Measurements from ENCODE around the gene ABHD12B.

ABHD12B gene, protein sequence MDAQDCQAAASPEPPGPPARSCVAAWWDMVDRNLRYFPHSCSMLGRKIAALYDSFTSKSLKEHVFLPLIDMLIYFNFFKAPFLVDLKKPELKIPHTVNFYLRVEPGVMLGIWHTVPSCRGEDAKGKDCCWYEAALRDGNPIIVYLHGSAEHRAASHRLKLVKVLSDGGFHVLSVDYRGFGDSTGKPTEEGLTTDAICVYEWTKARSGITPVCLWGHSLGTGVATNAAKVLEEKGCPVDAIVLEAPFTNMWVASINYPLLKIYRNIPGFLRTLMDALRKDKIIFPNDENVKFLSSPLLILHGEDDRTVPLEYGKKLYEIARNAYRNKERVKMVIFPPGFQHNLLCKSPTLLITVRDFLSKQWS

DNA sequence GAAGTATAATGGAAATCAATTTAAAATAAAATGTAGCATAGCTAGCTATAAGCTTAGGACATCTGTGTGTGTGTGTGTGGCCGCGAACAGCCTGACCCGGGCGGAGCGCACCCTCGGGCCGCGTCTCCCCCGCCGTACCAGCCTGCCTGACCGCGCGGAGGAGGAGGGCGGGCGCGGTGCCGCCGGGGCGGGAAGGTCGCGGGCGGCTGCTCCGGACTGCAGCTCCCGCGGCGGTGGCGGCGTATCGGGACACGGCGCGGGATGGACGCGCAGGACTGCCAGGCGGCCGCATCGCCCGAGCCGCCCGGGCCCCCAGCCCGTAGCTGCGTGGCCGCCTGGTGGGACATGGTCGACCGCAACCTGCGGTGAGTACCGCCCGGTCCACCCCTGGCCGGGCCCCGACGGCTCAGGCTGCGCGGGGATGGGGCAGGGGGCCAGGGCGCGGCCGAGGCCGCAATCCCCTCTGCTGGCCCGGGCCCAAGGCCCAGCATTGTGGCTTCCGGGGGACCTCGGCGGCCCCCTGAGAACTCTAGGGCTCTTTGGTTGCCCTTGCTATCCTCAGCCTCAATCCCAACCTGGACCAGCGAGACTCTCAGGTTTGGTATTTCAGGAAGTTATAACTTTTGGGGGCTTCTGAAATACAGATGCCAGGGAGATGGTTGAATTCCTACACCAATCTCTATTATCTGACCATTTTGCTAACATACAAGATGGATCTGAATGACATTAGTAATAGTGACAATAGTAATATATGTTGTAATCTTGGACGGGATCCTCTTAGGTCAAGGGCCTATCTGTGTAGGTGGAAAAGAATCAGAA, at the start of gene ABHD12B:
Gene ABHD12B, plus strand, starts transcription at position 140 of the 819 bp plus-strand sequence. Its CDS starts 122 bp downstream, at position 262.
- H3K36me3 ChIP-seq (ENCODE audit: control insufficient read depth, insufficient read depth, low read length) = no peaks in the 10 kb centered on the region
- H3K4me3 ChIP-seq (ENCODE audit: low read length) = no peak within 1 kb of the TSS
- H3K9me3 ChIP-seq (ENCODE audit: control insufficient read depth, low read length) = no peaks in the 10 kb centered on the region
- H3K27me3 ChIP-seq (ENCODE audit: control insufficient read depth, insufficient read depth, low read length) = peaks cover 40% of the 10 kb centered on the region
- H3K4me1 ChIP-seq (ENCODE audit: control insufficient read depth, insufficient read depth, low read length) = peaks cover 6% of the 10 kb centered on the region
- H3K9ac ChIP-seq (ENCODE audit: low read length) = no peak within 1 kb of the TSS

DNA sequence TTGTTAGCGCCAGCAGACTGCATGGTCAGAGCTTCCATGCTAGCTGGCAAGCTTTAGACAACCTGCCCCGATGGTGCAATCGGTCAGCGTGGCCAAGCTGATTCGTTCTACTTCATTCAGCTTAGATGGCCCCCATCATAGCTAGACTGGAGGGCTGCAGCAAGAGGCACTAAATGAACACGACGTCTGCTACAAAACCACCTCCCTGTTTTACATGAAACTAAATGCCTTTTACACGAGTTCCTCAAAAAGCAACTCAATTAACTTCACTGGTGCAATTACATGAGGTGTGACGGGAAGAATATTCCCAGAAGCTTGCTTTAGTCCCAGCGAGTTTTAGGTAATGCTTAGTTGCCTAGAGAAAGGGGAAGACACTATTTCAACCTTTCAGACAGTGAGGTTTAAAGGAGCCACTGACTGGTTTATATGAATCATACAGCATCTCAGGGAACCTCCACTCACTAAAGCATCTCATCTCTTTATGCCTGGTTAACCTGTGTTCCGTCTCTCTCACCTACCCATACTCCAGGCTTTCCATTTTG, 49.3 kb upstream of the ABHD12B start:
- Histone ChIP-seq H3K9ac (ENCODE audit: low read length) (no peak overlapping the region), H3K27me3 (ENCODE audit: control insufficient read depth, insufficient read depth, low read length) (peaks cover 10% of the 10 kb centered on the region), H3K4me1 (ENCODE audit: control insufficient read depth, insufficient read depth, low read length) (peaks cover 17% of the 10 kb centered on the region), H3K4me3 (ENCODE audit: low read length) (no peak overlapping the region), H3K9me3 (ENCODE audit: control insufficient read depth, low read length) (no peaks in the 10 kb centered on the region), H3K36me3 (ENCODE audit: control insufficient read depth, insufficient read depth, low read length) (no peaks in the 10 kb centered on the region)

DNA sequence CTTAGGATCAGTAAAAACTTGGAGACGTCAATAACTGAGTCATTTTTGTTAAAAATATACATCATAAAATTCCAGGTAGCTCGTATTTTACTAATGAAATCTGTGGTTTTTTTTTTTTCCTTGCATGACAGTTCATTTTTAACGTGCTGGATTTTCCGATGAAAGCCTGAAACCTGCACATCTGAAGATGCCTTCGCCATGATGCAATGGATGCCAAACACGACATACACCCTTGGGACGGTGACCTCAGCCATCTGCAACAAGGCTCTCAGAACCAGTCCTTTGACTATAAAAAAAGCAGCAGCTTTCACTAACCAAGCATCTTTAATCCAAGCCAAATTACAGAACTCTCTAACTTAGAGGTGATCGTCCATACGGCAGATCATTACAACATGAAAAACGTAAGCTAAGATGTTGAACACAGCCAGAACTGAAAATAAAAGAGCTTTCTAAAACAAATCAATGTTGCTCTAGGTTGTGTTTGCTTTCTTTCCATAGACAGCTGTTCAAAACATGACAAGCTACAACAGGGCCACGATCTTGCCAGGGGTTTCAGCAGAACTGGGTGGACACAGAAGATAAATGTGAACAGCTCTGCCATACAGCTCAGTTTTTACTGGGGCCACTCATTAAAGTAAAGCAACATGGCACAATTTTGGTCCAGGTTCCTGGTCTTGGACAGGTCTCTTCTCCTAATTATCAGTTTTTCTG, 48.6 kb upstream of the ABHD12B start:
- Histone ChIP-seq H3K36me3 (ENCODE audit: control insufficient read depth, insufficient read depth, low read length) (no peaks in the 10 kb centered on the region), H3K9me3 (ENCODE audit: control insufficient read depth, low read length) (no peaks in the 10 kb centered on the region), H3K27me3 (ENCODE audit: control insufficient read depth, insufficient read depth, low read length) (peaks cover 10% of the 10 kb centered on the region), H3K9ac (ENCODE audit: low read length) (no peak overlapping the region), H3K4me1 (ENCODE audit: control insufficient read depth, insufficient read depth, low read length) (peaks cover 17% of the 10 kb centered on the region), H3K4me3 (ENCODE audit: low read length) (no peak overlapping the region)

DNA sequence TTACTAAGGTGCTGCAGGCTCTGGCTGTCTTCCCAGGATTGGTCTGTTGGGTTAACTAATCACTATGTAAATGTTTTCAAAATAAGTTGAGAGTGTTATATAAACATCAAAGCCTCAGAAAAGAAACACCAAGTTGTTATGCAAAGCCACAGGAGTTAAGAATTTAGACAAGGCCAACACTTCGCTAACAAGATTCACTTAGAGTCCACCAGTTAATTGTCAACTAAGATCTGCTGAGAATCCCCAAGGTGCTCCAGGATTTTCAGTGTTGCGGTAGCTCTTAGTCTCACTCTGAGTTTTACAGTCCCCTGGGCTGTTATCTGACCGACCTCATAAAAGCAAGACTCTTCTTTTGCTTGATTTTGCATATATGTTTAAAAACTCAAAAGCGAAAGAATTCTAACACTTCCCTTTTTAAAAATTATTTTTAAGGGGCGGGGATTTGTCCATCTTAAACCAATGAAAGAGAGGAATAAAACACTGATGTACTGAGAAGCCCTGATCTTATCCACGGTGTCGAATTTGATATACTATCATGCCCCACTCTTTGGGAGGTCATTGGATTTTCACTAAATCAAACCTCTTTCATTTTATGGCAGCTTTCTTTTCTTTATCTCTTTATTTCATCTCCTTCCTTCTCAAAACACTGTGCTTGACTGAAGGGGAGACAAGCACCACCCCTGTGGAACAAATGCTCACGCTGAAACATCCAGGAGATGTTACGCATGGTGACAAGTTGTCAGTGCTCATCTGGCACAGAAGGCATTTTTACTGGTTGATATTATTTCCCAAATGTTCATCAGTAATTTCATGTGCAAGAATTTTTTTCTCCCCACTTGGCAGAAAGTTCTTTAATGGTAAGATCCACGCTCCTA, 47.9 kb upstream of the ABHD12B start:
- no peak overlapping the region for H3K9ac ChIP-seq (ENCODE audit: low read length)
- H3K9me3 ChIP-seq (ENCODE audit: control insufficient read depth, low read length) = no peaks in the 10 kb centered on the region
- no peaks in the 10 kb centered on the region for H3K36me3 ChIP-seq (ENCODE audit: control insufficient read depth, insufficient read depth, low read length)
- peaks cover 17% of the 10 kb centered on the region for H3K4me1 ChIP-seq (ENCODE audit: control insufficient read depth, insufficient read depth, low read length)
- no peak overlapping the region for H3K4me3 ChIP-seq (ENCODE audit: low read length)
- peaks cover 13% of the 10 kb centered on the region for H3K27me3 ChIP-seq (ENCODE audit: control insufficient read depth, insufficient read depth, low read length)

DNA sequence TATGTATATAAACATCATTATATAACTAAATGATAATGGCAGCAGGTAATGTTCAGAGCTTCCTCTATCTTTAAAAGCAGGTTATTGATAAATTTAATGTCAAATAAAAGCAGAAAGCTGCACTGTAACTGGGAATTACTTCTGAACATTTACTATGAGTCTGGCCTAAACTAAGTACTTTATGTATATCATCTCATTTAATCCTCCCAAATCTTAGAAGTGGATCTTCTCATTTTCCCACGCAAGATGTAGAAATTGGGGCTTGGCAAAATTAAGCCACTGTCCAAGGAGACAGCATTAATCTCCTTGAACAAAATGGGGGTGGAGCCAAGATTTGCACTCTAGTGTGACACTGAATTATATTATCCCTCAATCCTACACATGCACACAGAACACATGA, 46.5 kb upstream of the ABHD12B start:
- Histone ChIP-seq H3K4me3 (ENCODE audit: low read length) (no peak overlapping the region), H3K36me3 (ENCODE audit: control insufficient read depth, insufficient read depth, low read length) (no peaks in the 10 kb centered on the region), H3K4me1 (ENCODE audit: control insufficient read depth, insufficient read depth, low read length) (peaks cover 17% of the 10 kb centered on the region), H3K9me3 (ENCODE audit: control insufficient read depth, low read length) (no peaks in the 10 kb centered on the region), H3K9ac (ENCODE audit: low read length) (no peak overlapping the region), H3K27me3 (ENCODE audit: control insufficient read depth, insufficient read depth, low read length) (peaks cover 25% of the 10 kb centered on the region)

DNA sequence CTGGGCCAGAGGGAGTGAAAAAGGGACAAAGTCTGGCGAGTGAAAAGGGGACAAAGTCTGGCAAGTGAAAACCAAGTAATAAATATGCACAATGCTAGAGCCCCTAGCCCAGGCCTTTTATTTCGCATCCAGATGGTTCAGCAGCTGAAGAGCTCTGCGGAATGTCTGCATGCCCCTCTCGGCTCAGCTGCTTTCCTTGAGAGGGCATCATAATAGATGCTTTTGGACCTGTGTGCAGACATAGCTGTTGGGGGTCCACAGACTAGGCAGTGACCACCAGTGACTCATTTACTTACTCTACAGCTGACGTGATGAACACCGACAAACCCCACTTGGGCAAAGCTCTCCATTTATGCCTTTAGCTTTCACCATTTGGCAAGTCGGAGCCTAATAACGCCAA, 45.2 kb upstream of the ABHD12B start:
- Histone ChIP-seq H3K9ac (ENCODE audit: low read length) (no peak overlapping the region), H3K4me3 (ENCODE audit: low read length) (no peak overlapping the region), H3K36me3 (ENCODE audit: control insufficient read depth, insufficient read depth, low read length) (no peaks in the 10 kb centered on the region), H3K27me3 (ENCODE audit: control insufficient read depth, insufficient read depth, low read length) (peaks cover 30% of the 10 kb centered on the region), H3K9me3 (ENCODE audit: control insufficient read depth, low read length) (no peaks in the 10 kb centered on the region), H3K4me1 (ENCODE audit: control insufficient read depth, insufficient read depth, low read length) (peaks cover 21% of the 10 kb centered on the region)

DNA sequence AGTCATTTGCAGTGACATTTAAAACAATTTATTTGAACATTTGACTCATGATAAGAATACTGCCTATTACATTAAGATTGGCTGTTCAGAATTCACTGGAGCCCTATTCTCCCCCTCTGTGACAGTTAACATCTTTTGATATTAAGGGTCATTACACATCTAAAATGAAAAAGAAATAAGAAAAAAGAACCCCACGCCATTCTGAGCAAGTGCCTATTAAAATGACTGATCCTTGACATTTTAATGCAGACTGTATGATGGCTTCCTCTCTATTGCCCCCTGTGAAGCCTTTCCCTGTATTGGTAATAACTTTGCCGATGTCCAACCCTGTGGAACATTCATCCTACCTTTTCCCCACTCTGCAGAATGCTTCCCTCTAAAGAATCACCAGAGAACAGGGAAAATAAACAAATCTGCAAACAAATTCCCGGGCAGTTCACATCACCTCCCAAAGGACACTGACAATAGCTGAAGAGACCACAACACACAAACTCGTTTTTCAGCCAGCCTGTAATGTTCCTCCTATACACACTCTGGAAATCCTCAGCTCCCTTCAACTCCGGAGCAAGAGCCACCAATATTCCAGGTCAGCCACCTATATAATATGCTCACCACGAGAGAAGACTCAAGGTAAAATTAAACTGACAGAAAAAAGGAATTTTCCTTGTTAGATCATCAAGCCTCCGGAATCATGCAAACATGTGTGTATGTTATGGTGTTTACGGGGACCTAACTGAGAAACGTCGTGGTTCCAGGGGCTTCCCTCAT, 42.9 kb upstream of the ABHD12B start:
- peaks cover 38% of the 10 kb centered on the region for H3K27me3 ChIP-seq (ENCODE audit: control insufficient read depth, insufficient read depth, low read length)
- H3K9ac ChIP-seq (ENCODE audit: low read length) = no peak overlapping the region
- H3K9me3 ChIP-seq (ENCODE audit: control insufficient read depth, low read length) = no peaks in the 10 kb centered on the region
- H3K36me3 ChIP-seq (ENCODE audit: control insufficient read depth, insufficient read depth, low read length) = no peaks in the 10 kb centered on the region
- H3K4me1 ChIP-seq (ENCODE audit: control insufficient read depth, insufficient read depth, low read length) = peaks cover 15% of the 10 kb centered on the region
- H3K4me3 ChIP-seq (ENCODE audit: low read length) = no peak overlapping the region

DNA sequence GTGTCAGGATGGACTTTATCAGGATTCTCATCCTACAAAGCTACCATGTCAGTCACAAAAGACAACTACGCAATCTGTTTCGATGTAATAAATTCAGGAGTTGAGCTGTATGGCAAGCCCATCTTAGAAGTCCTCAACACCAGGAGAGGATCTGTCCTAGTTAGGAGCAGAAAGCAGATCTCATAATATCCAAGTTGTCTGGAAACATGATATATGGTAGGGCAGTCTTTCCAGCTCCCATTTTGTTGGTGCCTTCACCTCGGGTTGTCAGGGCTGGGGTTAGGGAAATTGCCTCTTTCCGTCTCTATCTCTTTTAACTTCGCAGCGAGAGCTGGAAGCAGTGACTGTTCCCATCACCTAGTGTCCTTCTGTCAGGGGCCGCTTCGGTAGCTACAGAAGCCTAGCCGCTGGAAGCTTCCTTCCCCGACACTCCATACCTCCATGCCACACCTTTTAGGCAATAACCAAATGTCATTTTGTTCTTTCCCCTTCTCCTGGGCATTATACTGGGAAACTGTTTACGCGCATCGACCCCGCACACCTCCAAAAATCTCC, 42.3 kb upstream of the ABHD12B start:
- Histone ChIP-seq H3K4me1 (ENCODE audit: control insufficient read depth, insufficient read depth, low read length) (peaks cover 13% of the 10 kb centered on the region), H3K4me3 (ENCODE audit: low read length) (peak overlapping the region; percentile 9), H3K9me3 (ENCODE audit: control insufficient read depth, low read length) (no peaks in the 10 kb centered on the region), H3K27me3 (ENCODE audit: control insufficient read depth, insufficient read depth, low read length) (peaks cover 44% of the 10 kb centered on the region), H3K36me3 (ENCODE audit: control insufficient read depth, insufficient read depth, low read length) (no peaks in the 10 kb centered on the region), H3K9ac (ENCODE audit: low read length) (peak overlapping the region; percentile 26)

DNA sequence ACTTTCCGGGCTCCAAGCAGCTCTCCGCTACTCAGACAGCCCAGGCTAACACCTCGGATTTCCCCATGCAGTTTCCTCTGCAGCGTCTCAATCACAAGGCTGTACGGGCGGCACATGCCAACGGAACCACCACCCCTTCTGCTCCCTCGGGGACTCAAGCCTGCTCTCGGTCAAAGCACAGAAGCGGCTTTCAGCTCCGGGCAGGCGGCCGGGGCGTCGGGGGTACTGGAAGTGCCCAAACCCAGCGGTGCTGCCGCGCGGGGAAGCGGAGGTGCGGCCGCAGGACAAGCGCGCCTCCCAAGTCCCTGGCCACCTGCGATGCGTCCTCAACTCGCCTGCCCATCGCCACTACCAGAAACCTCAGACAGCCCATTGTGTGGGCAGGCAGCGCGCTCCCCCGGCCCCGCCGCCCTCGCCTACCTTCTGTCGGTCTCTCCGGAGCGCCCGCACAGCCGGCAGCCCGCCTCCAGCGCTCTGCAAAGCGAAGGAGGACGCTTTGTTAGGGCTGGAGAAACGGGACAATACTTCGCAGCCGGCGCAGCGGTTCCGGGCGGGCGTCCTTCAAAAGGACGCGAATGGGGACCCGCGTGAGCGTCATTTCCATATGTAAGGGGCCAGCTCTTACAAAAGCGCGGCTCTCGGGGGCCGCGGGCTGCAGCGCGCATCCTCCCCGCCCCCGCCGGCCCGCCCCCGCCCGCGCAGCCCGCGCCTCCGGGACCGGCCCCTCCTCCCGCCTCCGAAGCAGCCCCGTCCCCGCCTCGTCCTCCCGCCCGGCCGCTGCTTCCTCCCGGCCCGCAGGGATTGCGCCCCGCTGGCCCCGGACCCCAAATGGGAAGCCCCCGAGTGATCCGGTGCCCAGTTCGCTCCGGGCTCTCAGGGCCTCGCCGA, 41.6 kb upstream of the ABHD12B start:
- H3K9ac ChIP-seq (ENCODE audit: low read length) = peak overlapping the region; percentile 26
- H3K27me3 ChIP-seq (ENCODE audit: control insufficient read depth, insufficient read depth, low read length) = peaks cover 51% of the 10 kb centered on the region
- H3K4me1 ChIP-seq (ENCODE audit: control insufficient read depth, insufficient read depth, low read length) = peaks cover 13% of the 10 kb centered on the region
- H3K36me3 ChIP-seq (ENCODE audit: control insufficient read depth, insufficient read depth, low read length) = no peaks in the 10 kb centered on the region
- peak overlapping the region; percentile 9 for H3K4me3 ChIP-seq (ENCODE audit: low read length)
- H3K9me3 ChIP-seq (ENCODE audit: control insufficient read depth, low read length) = no peaks in the 10 kb centered on the region
